HG03139 (cell line): ENCODE measurements around the gene SSNA1.
A peak's percentile ranks its signal among the peaks of the same experiment; 100 is the strongest.
"Not testable (repeated sequence)": the region's sequence is repeated elsewhere in the genome, so short reads cannot be mapped to it uniquely, and the experiment has no call there.

ENCODE experiments used
- ATAC-seq: cut with Tn5 transposase; IDR thresholded peaks from one replicate; pipeline ENCODE4 v1.9.1; 2021; ENCODE audit not compliant: unreplicated experiment

Gene SSNA1

DNA sequence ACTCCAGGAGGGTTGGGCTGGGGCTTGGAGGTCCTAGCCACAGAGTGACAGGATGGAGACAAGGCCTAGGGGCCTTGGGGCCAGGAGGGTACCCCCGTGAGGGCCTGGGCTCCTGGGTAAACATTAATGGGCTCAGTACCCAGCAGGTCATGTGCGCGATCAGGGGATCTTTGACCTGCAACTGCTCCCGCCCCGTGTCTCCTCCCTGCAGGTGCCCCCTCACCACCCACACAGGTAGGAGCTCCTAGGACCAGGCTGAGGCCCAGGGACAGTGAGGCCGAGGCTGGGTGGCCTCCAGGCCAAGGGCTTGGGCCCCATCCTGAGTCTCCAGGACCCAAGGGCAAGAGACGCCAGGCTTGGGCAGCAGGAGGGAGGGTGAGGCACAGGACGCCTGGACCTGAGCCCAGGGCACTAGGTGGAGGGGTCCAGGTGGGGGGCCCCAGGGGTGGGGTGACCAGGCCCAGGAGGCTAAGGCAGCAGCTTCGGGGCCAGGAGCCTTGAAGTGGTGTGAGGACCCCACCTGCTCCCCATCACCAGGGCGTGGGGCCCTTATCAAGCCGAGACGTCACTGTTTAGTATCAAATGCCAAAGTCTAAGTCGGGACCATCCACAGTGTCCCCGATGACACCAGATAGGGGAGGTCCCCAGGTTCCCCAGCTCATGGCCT is 42.4 kb downstream of the SSNA1 start, which contains the start of gene SLC34A3:
SLC34A3 (plus strand) TSS at position 197 of the 667 bp plus-strand sequence. CDS start 802 bp downstream, outside the sequence.
- no peak for ATAC-seq

DNA sequence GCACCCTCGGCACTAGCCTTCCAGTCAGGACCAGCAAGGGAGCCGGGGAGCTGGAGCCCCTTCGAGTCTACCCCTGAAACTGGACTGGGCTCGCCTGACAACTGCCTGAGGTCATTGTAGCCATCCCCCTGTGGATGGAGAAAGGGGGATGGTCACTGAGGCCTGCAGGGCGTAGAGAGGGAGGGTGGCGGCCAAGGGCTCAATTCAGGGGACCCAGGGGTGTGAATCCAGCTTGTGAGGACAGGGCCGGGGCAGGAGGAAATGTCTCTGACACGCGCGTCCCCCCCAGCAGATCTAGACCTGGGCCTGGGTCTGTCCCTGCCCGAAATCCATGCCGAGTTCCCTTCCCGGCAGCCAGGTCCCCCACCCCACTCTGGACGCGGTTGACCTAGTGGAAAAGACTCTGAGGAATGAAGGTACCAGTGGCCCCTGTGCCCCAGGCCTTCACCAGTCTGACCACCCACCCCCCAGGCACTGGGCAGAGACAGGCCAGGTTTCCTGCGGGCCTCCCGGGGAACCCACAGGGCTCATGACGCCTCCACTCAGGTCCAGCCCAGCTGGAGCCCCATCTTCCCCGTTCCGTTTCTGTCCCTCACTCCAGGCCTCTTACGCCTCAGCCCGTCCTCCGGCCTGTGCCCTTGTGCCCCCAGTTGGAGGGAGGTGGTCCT is 43.0 kb downstream of the SSNA1 start:
- ATAC-seq: no peak

DNA sequence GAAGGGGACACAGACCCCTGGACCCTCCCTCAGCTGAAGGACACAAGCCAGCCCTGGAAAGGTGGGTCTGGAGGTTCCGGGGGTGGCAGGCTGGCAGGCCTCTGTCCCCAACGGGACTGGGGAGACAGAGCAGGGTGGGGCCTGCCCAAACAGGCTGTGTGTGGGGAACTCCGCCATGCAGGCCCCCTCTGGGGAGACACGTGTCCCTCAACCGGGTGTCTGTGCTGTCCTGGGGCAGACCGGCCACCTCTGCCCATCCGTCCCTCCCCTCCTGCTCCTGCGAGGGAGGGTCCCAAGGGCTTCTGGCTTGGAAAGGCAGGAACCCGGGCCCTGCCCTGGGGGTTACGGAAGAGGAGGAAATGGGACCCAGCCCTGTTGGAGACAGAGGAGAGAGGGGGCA is 43.6 kb downstream of the SSNA1 start:
- ATAC-seq: no peak

DNA sequence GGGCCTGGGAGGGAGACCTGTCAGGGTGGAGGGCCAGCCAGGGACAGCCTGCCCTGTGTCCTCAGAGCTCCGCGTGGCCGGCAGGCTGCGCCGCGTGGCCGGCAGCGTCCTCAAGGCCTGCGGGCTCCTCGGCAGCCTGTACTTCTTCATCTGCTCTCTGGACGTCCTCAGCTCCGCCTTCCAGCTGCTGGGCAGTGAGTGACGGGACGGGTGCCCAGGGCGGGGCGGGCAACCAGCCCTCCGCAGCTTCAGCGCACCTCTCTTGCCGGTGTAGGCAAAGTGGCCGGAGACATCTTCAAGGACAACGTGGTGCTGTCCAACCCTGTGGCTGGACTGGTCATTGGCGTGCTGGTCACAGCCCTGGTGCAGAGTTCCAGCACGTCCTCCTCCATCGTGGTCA is 44.0 kb downstream of the SSNA1 start:
- no peak for ATAC-seq

DNA sequence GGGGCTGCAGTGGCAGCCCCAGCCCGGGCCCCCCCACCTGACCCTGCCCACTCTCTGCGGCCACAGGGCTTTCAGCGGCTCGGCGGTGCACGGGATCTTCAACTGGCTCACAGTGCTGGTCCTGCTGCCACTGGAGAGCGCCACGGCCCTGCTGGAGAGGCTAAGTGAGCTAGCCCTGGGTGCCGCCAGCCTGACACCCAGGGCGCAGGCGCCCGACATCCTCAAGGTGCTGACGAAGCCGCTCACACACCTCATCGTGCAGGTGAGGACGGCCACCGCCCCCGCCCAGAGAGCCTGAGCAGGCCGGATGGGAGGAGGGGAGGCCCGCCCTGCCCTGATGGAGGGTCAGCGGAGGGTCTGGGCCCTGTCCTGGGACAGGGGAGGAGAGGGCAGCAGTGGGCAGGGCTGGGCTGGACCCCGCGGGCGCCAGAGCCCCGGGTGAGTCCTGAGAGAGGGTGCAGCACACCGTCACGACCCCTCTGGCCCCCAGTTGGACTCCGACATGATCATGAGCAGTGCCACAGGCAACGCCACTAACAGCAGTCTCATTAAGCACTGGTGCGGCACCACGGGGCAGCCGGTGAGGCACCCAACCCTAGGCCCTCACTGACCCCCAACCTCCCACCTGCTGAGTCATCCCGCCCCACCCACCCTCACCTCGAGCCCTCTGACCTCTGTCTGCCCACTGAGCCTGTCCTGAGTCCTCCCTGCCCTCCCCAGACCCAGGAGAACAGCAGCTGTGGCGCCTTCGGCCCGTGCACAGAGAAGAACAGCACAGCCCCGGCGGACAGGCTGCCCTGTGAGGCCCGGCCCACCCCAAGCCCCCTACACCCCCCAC is 44.9 kb downstream of the SSNA1 start:
- ATAC-seq: no peak

DNA sequence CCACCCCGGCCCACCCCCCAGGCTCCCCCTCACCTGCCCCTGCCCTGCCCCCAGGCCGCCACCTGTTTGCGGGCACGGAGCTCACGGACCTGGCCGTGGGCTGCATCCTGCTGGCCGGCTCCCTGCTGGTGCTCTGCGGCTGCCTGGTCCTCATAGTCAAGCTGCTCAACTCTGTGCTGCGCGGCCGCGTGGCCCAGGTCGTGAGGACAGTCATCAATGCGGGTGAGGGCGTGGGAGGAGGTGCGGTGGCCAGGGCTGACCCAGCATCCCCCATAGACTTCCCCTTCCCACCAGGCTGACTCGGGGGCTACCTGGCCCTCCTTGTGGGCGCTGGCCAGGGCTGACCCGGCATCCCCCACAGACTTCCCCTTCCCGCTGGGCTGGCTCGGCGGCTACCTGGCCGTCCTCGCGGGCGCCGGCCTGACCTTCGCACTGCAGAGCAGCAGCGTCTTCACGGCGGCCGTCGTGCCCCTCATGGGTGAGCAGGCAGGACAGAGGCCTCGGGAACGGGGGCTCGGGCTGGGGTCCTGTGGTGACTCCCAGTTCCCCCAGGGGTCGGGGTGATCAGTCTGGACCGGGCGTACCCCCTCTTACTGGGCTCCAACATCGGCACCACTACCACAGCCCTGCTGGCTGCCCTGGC is 45.7 kb downstream of the SSNA1 start:
- no peak for ATAC-seq

DNA sequence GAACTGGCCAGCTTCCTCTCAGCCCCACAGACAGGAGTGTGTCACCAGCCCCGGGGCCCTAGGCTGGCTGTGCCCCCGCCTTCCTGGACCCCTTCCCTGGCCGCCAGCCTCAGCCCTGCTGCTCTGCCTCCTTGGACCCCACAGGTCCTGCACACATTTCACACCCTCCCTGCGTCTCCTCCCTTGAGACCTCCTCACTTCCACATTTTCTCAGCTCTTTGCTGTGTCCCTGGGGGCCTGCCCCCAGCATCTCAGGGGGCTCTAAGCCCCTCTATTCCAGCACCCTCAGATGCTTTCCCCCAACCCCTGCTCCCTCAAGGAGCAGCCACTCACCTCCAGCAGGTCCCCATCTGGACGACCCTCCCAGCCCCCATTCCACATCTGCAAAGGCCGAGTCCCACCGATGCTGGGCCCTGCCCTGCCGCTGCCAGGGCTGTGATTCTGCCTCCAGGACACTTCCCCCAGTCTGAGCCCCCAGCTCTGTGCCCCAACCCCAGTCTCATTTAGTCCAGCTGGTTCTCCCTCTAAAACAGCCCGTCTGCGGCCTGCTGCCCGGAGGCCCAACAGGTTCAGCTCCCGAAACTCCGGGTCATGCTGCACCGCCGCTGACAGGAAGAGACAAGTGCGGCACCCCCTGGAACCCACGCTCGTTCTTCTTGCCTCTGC is 46.4 kb downstream of the SSNA1 start:
- no peak for ATAC-seq

DNA sequence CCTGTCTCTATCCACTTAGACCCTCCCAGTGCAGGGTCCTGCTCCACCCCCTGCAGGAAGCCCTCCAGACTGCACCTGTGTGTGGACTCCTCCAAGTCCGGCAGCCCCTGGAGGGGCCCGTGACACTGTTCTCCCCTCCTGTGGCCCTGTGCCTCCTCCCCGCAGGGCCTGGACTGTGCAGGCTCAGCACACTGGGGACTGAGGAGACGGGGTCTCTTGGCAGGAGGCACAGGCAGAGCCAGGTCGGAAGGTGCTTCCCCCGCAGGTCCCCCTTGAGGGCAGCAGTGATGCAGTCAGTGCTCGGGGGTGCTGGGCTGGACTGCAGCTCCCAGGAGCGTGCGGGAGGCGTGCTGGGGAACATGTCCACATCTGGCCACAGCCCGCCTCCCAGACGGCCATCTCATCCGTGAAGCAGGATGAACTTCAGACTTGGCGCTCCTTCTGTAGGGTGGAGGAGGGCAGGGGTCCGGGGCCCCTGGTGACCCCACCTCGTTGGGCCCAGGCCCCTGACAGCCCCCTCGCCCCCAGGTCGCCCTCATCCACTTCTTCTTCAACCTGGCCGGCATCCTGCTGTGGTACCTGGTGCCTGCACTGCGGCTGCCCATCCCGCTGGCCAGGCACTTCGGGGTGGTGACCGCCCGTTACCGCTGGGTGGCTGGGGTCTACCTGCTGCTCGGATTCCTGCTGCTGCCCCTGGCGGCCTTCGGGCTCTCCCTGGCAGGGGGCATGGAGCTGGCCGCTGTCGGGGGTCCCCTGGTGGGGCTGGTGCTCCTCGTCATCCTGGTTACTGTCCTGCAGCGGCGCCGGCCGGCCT is 47.2 kb downstream of the SSNA1 start:
- ATAC-seq: no peak

DNA sequence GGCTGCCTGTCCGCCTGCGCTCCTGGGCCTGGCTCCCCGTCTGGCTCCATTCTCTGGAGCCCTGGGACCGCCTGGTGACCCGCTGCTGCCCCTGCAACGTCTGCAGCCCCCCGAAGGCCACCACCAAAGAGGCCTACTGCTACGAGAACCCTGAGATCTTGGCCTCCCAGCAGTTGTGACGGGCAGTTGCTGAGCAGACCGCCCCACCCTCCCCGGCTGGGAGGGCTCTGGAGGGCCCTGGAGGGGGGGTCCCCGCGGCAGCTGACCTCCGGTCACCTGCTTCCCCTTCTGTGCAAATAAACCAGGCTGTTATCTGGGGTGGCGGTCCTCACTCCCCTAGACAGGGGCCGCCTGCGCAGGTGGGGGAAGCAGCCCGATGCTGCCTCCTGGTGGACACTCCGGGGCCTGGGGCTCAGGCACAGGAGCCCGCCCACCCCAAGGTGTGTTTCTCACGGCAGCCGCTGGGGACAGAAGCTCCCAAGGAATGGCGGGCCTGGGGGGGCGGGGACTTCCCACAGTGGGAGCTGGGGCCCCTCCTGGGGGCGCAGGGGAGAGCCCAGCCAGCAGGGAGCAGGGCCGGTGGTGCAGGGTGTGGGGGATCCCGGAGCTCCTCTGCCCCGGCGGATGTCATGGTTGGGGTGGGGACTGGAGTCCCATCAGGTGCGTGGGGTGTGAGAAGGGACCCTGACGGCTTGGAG is 47.9 kb downstream of the SSNA1 start:
- peak; percentile 21 for ATAC-seq

DNA sequence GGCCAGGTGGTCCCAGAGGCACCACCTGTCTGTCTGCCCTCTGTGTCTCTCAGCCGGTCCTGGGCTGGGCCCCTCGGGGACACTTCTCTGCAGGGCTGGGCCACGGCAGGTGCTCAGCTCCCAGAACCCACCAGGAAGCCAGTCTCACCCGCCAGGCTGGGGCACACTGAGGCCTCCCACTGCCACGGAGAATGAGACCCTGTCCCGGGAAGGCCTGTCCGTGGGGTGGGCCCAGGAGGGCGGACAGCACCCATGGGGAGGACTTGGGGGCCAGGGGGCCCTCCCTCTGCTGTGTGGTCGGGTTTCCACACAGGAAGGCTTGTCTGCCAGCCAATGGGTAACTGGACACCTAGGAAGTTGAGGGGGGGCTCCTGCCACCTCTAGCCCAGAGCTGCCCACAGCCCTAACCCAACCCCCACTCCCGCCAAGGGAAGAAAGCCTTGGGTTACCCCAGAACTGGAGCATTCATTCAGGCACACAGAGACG is 48.5 kb downstream of the SSNA1 start:
- no peak for ATAC-seq

DNA sequence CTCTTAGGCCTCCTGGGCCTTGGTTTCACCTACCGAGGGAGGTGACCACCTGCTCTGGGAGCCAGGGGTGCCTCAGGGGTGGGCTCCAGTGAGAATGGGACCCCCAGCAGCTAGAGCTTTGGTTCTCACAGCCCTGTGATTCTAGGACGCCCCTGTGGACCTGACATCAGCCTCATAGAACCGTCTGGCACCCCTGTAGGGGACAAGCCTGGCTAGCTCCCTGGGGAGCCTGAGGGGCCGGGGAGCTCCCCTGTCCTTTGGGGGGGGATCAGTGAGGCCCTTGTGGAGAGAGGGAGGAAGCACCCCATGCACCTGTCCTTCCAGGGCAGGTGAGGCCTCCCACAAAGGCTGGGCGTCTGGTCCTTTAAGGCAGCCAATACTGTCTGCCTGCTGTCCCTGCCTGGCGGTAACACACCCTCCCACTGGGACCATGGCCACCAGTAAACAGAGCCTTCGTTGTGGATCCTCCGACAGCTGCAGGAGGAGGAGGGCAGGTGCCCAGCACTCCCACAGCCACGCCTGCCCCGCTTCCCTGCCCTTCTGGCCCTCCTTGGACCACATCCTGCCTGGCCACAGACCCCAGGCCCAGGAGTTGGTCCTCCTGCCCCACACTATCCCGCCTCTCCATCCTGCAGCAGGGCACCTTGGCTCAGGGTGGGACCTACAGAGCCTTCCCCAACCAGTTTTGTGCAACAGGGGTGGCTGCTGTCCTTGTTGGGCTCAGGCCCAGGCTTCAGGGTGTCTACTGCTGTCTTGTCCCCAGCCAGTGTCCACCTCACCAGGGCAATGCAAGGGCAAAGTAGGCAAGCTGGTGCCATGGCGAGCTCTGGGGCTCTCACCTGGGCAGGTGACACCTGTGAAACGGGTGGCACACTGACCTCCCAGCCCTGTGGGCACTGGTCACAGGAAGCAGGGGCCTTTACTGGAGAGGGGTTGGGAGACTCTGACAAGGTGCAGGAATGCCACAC is 49.6 kb downstream of the SSNA1 start:
- ATAC-seq: no peak

DNA sequence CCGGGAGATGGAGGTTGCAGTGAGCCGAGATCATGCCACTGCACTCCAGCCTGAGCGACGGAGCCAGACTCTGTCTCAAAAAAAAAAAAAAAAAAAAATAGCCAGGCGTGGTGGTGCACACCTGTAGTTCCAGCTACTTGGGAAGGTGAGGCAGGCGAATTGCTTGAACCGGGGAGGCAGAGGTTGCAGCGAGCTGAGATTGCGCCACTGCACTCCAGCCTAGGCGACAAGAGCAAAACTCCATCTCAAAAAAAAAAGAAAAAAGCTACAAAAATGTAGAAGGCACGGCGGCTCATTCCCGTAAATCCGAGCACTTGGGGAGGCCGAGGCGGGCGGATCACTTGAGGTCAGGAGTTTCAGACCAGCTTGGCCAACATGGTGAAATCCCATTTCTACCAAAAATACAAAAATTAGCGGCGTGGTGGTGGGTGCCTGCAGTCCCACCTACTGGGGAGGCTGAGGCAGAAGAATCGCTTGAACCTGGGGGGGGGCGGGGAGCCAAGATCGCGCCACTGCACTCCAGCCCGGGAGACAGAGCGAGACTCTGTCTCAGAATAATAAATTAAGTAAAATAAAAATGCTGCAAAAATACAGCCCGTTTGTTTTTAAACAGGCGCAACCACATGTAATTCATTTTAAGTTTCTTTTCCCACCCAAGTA is 51.2 kb downstream of the SSNA1 start:
- ATAC-seq: not testable (repeated sequence)
